PC-9 (cell line): Measurements from ENCODE around the gene HNRNPK. TPM values are rescaled to one million over a fixed set of nuclear protein-coding genes. Genes with fewer than 3 reads are reported as not detected.

ENCODE experiments used
- BruUV-seq: library from RNA; stranded (reverse); fragments of 400-500 nt; replicated peaks from 2 replicates; lab custom pipeline; 2021; lab: Mats Ljungman, UMichigan
- CTCF ChIA-PET: fragments of 300-600 bp; sonication (Branson Sonifier 250); formaldehyde crosslinking; loops from one replicate; lab custom pipeline; 2022; ENCODE audit warnings: antibody characterized with exemption; lab: Charles Lee
- POLR2A ChIA-PET: fragments of 300-600 bp; sonication (Branson Sonifier 250); formaldehyde crosslinking; loops from one replicate; lab custom pipeline; 2022; ENCODE audit warnings: antibody characterized with exemption; ENCODE audit not compliant: unreplicated experiment; lab: Charles Lee
- DNase-seq, 2 experiments: peaks; one replicate each; pipeline versions ENCODE4 v3.0.0 to v3.0.0-alpha.2; 2015 to 2022; ENCODE audit warnings: mixed read lengths in 1 of 2
- H2AFZ ChIP-seq: fragments of 200-600 bp; sonication (generic); 2 replicates; pipeline ENCODE4 v1.8.1; 2017; ENCODE audit warnings: antibody characterized with exemption
- H3F3A ChIP-seq: fragments of 200-600 bp; sonication (generic); 2 replicates; pipeline ENCODE4 v1.8.1; 2017; ENCODE audit warnings: antibody characterized with exemption, mild to moderate bottlenecking, low read depth; ENCODE audit not compliant: insufficient read depth
- H3K27ac ChIP-seq: fragments of 200-600 bp; sonication (generic); 2 replicates; pipeline ENCODE4 v1.6.1; 2016; ENCODE audit warnings: mixed run types
- H3K27me3 ChIP-seq: fragments of 200-600 bp; sonication (generic); 2 replicates; pipeline ENCODE4 v1.6.1; 2016; ENCODE audit warnings: low read depth, mixed run types; ENCODE audit not compliant: insufficient read depth
- H3K36me3 ChIP-seq: fragments of 200-600 bp; sonication (generic); 2 replicates; pipeline ENCODE4 v1.6.1; 2016; ENCODE audit warnings: low read depth, mixed run types
- H3K4me1 ChIP-seq: fragments of 200-600 bp; sonication (generic); replicated peaks from 2 replicates; pipeline ENCODE4 v1.6.1; 2016; ENCODE audit warnings: mixed run types; ENCODE audit not compliant: insufficient read depth
- H3K4me2 ChIP-seq: fragments of 200-600 bp; sonication (generic); 2 replicates; pipeline ENCODE4 v1.6.1; 2017; ENCODE audit warnings: mixed run types
- H3K4me3 ChIP-seq: fragments of 200-600 bp; sonication (generic); 2 replicates; pipeline ENCODE4 v1.6.1; 2016; ENCODE audit warnings: mixed run types
- H3K79me2 ChIP-seq: fragments of 200-600 bp; sonication (generic); 2 replicates; pipeline ENCODE4 v1.6.1; 2017; ENCODE audit warnings: low read depth, mixed run types
- H3K9me2 ChIP-seq: fragments of 200-600 bp; sonication (generic); 2 replicates; pipeline ENCODE4 v1.8.1; 2017; ENCODE audit warnings: mild to moderate bottlenecking; ENCODE audit not compliant: insufficient read depth
- H3K9me3 ChIP-seq: fragments of 200-600 bp; sonication (generic); 2 replicates; pipeline ENCODE4 v1.8.1; 2016; ENCODE audit warnings: low read depth; ENCODE audit not compliant: insufficient read depth
- H4K20me1 ChIP-seq: fragments of 200-600 bp; sonication (generic); 2 replicates; pipeline ENCODE4 v1.8.1; 2017; ENCODE audit not compliant: insufficient read depth
- EZH2 ChIP-seq: fragments of 200-600 bp; sonication (generic); IDR thresholded peaks from 2 replicates; pipeline ENCODE4 v1.8.0; 2017; ENCODE audit warnings: antibody characterized with exemption, low read depth
- intact Hi-C: fragments of 100-400 bp; cut with micrococcal nuclease; formaldehyde crosslinking; loops from one replicate; pipeline ENCODE4 v1.10.0; 2022; ENCODE audit not compliant: unreplicated experiment
- total RNA-seq: library from RNA; stranded (reverse); gene quantifications from 2 replicates; pipeline ENCODE4 v1.2.3, GENCODE V29; 2021
- TF ChIP-seq, protein P1 (sequence below): fragments of 200-600 bp; sonication (generic); conservative IDR thresholded peaks from 2 replicates; pipeline ENCODE4 v1.6.1; 2017; ENCODE audit warnings: mixed run types, antibody characterized with exemption, mild to moderate bottlenecking, moderate library complexity

Gene HNRNPK
- total RNA-seq, 1 experiment from 2014 or later: 583 TPM

DNA sequence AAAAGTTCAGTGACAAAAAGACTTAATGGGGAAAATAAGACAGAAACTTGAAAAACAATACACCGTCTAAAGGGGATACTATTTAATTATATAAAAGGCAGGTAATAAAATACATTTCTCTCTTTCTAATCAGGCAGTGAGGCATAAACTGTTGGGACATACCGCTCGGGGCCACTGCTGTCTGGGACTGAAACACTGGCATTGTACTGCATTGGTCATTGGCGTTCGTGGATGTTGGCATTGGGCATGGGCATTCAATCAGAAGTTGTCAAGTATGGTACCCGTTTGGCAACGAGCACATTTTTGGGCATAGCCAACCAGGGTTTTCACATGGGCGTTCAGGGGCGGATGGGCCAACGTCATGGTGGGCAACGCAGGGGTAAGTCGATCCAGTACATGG, 4.7 kb downstream of the HNRNPK start:
- Histone ChIP-seq H3F3A (peaks cover 87% of the 10 kb centered on the region), H3K9me2 (no peaks in the 10 kb centered on the region), H3K27ac (no peak overlapping the region), H2AFZ (no peak overlapping the region), H3K9me3 (no peaks in the 10 kb centered on the region), H3K4me2 (no peak overlapping the region), H4K20me1 (peaks cover 91% of the 10 kb centered on the region), H3K4me3 (no peak overlapping the region), H3K36me3 (peaks cover 84% of the 10 kb centered on the region), H3K79me2 (peaks cover 92% of the 10 kb centered on the region), H3K27me3 (no peaks in the 10 kb centered on the region), H3K4me1 (peaks cover 18% of the 10 kb centered on the region)
- intact Hi-C loops: no loop called here
- ChIA-PET CTCF (no interaction called here), POLR2A (no interaction called here)
- DNase-seq: no peak
- BruUV-seq: no TSS peak
- no peak for TF ChIP-seq EZH2
- TF ChIP-seq, protein P1, sequence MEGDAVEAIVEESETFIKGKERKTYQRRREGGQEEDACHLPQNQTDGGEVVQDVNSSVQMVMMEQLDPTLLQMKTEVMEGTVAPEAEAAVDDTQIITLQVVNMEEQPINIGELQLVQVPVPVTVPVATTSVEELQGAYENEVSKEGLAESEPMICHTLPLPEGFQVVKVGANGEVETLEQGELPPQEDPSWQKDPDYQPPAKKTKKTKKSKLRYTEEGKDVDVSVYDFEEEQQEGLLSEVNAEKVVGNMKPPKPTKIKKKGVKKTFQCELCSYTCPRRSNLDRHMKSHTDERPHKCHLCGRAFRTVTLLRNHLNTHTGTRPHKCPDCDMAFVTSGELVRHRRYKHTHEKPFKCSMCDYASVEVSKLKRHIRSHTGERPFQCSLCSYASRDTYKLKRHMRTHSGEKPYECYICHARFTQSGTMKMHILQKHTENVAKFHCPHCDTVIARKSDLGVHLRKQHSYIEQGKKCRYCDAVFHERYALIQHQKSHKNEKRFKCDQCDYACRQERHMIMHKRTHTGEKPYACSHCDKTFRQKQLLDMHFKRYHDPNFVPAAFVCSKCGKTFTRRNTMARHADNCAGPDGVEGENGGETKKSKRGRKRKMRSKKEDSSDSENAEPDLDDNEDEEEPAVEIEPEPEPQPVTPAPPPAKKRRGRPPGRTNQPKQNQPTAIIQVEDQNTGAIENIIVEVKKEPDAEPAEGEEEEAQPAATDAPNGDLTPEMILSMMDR: no peak

DNA sequence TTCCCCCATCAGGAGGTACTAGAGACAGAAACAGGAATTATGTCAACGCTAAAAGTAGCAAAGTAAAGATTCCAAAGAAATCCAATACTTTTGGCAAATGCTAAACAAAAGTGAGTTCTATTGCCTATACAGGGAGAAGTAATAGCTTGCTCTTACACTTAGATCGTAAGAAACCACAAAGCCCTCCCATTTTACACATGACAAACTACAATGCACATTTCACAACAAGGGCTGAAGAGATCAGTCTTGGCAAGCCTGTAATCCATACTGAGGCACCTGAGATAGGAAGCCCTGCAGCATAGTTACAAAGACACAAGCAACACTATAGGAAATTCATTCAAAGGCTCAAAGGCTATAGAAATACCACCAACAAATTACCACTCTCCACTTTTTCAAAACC, 7.7 kb downstream of the HNRNPK start:
- no peak for DNase-seq
- Histone ChIP-seq H3K9me3 (no peaks in the 10 kb centered on the region), H3K4me3 (no peak overlapping the region), H3K27ac (no peak overlapping the region), H3K4me1 (peaks cover 9% of the 10 kb centered on the region; the same call in 1 of the 2 replicates), H4K20me1 (peaks cover 96% of the 10 kb centered on the region), H3K36me3 (peaks cover 81% of the 10 kb centered on the region), H3K9me2 (no peaks in the 10 kb centered on the region), H3K27me3 (no peaks in the 10 kb centered on the region), H3K4me2 (no peak overlapping the region), H3K79me2 (peaks cover 65% of the 10 kb centered on the region), H2AFZ (no peak overlapping the region), H3F3A (peaks cover 99% of the 10 kb centered on the region)
- ChIA-PET POLR2A (no interaction called here), CTCF (no interaction called here)
- BruUV-seq: no TSS peak
- no peak for TF ChIP-seq EZH2
- TF ChIP-seq, protein P1: no peak
- intact Hi-C loops: no loop called here

DNA sequence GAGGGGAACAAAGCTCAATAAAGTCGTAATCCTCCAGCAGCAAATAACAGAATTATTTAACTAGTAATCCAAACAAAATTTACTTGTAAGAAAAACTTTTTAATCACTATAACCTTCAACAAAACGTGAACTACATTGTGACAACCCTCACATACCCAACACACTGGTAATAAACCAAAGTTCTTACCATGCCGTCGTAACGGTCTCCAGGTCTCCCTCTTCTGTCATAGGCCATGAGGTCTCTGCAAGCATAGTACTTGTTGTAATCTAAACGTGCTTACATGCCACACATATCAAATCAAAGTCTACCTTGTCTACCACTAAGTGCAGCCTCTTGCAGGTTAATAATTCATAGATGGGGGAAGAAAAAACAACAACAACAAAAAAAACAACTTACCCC, 8.5 kb downstream of the HNRNPK start:
- intact Hi-C loops: no loop called here
- no peak for DNase-seq
- Histone ChIP-seq H2AFZ (no peak overlapping the region), H3K27me3 (no peaks in the 10 kb centered on the region), H3K9me2 (no peaks in the 10 kb centered on the region), H3K79me2 (peaks cover 57% of the 10 kb centered on the region), H3K27ac (no peak overlapping the region), H3F3A (peaks cover 99% of the 10 kb centered on the region), H3K36me3 (peaks cover 76% of the 10 kb centered on the region), H3K9me3 (no peaks in the 10 kb centered on the region), H3K4me3 (no peak overlapping the region), H3K4me1 (peaks cover 1% of the 10 kb centered on the region; the same call in 1 of the 2 replicates), H3K4me2 (no peak overlapping the region), H4K20me1 (peaks cover 93% of the 10 kb centered on the region)
- ChIA-PET POLR2A (no interaction called here), CTCF (no interaction called here)
- no peak for TF ChIP-seq EZH2
- TF ChIP-seq, protein P1: no peak
- BruUV-seq: no TSS peak
